ACHN (cell line): ENCODE results near the gene FGFR2.

Experiments used
- DNase-seq: peaks from one replicate; pipeline ENCODE4 v3.0.0-alpha.2; 2015
- in situ Hi-C: cut with HindIII; loops from 2 replicates; pipeline ENCODE4 v1.10.0; 2017; ENCODE audit warnings: low sequenced_read_pairs, low pct_ligation_motif_present, low pct_unique_long_range_greater_than_20kb

FGFR2 gene

DNA sequence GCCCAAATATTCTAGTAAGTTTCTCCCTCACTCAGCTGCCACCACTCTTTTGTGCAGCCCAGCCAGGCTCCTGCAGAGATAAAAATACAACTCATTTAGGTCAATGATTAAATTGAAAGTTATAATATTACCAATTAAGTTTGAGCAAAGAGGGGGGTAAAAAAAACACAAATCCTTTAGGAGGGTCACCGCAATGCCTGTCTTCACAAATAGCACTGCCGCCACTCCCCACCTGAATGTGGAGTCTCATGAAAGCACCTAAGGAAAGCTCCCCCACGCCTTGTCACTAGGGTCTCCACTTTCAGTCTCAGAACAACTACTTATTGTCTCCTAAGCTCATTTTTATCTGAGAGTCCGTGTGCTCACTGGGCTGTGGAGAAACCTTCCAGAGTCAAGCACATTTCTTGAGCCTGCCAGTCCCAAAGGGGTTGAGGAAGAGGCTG is 148.7 kb downstream of the FGFR2 start:
- DNase-seq = peak; percentile 35
- in situ Hi-C loops = no loop called here

DNA sequence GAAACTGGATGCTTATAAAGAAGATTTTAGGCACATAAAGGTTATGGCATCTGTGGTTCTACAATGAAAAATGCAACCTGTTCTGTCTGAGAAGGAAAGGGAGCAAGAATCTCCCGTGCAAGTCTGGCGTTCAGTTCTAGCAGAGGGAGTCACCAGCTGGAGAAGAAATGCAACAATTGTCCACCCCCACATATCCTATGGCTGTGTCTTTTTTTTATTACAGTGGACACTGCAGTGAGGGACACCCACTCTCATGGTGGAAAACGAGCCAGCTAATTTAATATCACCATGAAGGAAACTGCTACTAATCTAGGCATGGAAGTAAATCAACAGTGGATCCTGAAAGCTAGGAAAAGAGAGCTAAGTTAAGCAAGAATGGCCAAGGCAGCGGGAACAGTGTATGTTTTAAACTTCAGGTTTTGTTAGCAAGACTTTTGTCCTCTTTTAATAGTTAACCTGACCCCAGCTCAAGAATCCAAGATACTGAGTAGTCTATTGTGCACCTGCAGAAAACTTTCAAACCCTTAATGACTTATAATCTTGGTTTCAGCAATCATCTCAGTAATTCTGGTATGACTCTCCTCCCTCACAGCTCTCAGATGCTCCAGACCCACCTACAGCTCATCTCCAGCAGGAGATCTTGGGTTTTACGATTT is 149.3 kb downstream of the FGFR2 start:
- in situ Hi-C loops = no loop called here
- DNase-seq = peak; percentile 24

DNA sequence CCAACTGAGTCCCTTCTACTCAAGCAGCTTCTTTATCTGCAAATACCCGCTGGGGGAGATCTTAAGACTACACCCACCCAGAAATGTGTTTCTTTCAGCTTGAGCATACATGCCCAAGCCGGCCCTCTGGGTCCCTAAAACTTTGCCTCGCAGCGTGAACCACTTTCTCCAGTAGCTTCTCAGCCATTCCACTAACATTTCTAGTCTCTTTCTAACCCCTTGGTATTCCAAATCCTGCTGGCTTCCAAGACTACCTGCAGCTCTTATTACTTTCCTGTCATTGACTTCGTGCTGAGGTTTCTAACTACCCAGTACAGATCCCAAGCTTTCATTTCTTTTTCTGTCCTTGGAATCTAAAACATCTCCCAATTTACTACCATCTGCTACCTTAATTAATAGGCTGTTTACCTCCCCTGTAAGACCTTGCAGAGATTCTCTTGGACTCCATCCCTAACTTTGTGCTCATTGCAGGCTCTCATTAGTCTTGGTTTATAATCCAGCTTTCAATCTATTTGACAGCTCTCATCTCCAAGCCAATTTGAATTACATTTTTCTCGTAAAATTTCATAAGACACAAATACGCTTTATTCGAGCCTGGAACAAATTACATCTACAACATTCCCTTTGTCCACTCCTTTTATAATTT is 153.6 kb downstream of the FGFR2 start:
- no peak for DNase-seq
- in situ Hi-C loops = no loop called here

DNA sequence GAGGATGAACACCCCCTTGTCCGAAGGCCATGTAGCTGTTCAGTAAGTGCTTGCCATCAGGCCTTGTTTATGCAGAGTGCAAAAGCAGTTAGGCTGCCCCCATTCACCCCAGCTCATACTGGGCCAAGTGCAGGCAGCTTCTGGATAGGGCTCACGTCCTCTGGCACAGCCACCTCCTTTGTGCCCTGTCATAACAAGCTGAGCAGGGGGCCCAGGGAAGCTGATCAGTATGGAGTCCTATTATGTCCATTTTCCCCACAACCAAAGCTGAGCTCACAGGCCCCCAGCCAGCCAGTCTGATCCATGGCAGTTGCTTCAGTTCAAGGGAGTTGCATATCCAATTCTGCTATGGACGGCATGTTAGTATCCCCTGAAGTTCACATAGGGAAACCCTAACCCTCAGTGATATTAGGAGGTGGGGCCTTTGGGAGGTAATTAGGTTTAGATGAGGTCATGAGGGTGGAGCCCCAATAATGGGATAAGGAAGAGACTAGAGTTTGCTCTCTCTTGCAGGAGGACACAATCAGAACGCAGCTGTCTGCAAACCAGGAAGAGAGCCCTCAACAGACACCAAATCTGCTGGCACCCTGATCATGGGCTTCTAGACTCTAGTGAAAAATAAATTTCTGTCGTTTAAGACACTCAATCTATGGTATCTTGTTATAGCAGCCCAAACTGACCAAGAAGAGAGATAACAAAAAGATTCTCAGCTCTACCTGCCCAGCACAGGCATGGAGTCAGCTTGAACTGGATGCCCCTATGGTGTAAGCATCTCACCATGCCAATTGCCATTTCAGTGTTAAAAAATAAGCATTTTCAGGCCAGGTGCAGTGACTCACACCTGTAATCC is 155.9 kb downstream of the FGFR2 start:
- in situ Hi-C loops = no loop called here
- no peak for DNase-seq

DNA sequence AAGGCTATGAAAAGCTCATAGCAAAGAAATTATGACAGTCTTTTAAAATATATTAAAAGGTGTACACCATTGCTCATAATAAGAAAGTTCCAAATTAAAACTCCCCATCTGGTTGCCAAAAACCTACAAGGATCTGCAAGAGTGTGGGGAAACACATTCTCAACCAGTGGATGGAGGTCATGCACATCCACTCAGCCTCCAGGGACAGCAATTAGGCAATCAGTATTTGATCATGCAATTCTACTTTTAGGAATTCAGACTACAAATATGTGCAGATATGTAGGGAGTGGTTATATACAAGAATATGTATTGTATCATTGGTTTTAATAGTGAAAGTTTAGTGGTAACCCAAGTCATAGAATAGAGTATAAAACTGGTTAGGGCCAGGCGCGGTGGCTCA is 157.8 kb downstream of the FGFR2 start:
- DNase-seq = no peak
- in situ Hi-C loops = no loop called here

DNA sequence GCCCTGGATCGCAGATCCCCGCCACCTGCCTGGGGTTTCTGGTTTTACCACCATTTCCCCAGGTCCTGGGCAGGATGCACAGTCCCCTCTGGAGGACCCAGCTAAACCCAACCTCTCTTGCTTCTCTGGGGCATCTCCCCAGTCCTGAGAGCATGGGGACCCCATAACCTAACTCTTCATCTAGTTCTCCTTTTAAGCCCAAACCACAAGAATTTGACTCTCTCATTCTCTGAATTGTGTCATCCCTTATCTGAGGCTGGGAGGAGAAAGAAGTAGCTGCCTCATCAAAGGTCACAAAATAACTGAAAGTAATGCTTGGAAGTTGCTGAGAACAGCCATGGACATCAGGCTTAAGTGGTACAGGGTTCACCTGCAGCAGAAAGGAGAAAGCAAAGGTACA is 159.9 kb downstream of the FGFR2 start:
- no peak for DNase-seq
- in situ Hi-C loops = no loop called here

DNA sequence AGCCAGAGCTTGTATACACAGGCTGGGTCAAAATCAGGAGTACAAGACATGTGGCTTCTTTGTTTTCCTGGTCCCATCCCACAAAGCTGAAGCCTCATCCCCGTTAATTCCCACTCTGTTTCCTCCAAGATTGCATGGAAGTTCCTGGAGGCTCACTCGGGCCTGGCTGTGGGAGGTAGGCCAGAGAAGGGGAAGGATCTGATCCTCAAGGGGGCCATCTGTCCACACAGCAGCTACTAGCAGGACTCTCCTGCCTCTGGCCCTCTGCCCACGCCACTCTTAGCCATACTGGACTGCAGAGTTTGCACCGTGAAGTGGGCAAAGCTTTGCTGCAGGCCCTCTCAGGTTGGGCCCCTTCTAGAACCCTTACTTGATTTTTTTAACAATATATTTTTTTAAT is 160.6 kb downstream of the FGFR2 start:
- no peak for DNase-seq
- in situ Hi-C loops = no loop called here

DNA sequence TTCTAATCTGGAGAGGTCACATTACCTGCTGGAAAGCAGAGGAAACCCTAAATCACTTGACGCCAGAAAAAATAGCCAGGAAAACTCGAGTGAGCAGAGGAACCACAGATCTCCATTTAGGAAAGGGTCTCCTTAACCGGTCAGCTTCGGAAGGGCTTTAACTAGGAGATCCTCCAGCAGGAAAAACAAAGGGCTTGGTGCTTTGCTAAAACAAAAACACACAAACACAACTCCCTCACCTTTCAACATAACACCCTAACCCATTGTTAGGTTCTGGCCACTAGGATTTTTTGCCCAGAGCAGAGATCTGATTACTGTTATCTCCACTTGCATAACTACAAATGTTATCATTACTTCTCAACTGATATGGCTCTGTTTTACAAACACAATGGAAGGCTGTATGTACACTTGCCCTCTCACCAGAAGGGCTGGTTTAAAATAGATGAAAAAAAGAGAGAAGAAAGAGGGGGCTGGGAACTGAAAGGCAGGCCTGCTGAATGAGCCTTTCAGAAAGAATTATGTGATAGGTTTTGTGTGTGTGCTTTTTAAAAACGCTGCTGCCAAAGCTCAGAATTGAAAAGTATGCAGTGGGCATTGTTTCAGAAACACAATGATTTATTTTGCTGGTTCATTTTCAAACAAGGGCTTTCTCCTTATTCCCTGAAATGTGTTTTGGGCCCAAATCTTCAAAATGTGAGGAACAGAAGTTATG is 161.5 kb downstream of the FGFR2 start:
- in situ Hi-C loops = no loop called here
- no peak for DNase-seq

DNA sequence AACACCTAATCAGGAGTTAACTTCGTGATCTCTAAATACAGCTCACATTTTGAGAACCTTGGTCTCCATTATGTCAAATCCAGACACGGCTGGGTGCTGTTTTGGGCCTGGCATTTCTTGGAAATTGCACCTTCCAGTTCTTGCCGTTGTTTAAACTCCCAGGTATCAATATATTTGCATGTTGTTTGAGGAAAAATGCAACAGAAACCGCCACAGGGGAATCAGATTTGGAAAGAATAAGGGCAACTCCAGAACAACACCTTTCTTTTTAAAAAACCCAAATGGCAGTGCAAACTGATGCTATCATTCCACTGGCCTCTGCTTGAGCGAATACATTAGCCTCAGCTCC is 162.0 kb downstream of the FGFR2 start:
- in situ Hi-C loops = no loop called here
- no peak for DNase-seq

DNA sequence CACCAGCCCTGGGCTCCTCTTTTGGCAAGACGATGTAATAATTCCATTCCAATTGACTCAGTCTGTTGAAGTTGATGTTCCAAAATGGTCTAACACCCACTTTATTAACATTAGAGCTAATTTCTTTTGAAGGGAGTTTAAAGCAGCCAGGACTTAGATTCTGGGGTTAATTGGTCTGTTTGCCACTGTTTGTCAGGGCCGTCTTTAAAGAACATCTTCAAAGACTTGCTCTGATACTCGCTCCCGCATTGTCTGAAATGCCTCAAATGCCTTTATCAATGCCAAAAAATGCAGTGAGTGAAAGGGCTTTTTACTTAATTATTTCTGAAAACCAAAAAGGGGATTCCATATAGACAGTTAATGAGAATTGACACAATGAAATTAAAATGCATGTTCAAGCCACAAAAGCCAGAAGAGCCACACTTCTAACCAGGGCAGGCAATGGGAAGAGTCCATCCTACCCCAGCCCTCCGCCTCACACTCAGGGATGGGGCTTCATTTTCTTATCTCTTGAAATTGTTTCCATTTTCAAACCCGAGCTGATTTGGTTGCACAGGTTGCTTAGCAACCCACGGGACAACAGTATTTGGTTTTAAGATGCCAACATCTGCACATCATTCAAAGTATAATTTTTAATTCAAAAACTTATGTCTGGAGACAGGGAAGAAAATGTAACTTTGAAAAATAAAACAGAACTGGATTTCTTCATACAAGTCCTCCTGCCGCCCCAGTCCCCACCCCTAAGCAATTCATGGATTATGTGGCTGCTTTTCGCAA is 163.0 kb downstream of the FGFR2 start:
- in situ Hi-C loops = no loop called here
- DNase-seq = no peak

DNA sequence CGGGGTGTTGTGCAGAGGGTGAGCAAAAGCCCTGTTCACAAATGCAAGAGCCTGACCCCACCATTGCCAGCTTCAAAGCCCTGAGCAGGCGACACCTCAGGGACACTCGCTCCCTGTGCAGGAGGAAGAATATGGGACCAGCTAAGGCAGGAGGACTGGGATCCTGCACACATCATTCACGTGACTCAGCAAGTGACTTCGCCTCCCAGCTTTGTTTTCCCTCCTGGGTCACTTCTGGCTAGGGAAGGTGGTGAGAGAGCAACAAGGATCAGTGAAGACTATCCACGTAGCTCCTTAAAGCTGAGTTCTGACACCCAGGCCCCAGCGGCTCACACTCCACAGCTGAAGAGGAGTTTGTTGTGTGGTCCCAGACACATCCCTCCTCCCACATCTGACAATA is 164.3 kb downstream of the FGFR2 start:
- in situ Hi-C loops = no loop called here
- DNase-seq = no peak

DNA sequence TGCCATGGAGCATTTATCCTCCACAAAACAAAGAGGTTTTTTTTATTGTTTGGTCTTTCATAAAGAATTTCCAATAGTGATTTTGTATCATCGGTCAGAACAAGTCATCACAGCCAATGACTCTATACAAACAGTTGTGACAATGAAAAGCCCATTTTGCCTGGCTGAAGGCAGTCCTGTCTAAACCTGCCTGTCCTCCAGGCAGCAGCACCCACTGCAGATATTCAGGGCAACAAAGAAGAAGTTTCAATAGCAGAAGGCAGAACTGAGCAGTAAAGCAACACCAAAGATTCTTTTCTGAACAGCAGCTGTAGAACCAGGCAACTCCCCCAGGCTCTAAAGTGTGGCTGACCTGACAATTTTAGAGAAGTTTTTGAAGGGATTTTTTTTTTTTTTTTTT is 169.4 kb downstream of the FGFR2 start:
- in situ Hi-C loops = no loop called here
- DNase-seq = no peak
